ENCODE results near the gene ADGRF1.

DNA sequence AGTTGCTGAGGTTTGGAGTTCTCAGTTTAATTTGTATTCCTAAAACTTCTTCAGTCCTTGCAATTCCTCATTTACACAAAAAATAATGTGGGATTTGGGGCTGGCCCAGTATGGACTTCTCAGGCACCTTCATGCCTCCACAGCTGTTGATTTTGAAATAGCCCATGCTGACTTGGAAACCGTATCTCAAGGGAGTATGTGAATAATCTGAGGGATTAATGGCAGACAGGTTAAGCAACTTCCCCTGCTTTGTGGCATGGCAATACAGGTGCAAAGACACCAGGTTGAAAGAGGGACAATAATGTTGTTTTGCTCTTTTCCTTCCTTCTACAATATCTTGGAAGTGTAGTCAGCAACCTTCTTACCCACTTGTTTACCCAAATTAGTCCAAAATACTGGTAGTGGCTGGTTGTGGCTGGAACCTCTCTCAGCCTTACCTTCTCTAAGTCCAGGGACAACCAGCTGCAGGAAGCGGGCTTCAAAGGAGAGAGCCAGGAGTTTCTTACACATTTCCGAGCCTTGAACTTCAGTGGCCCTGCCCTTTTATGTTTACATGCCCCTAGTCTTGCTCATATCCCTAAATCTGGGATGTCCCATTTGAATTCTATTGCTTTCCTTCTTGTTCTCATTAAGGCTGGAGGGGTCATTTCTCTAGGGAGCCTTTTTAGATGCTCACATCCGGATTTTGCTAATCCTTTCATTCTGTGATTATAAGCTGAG is 44.1 kb upstream of the ADGRF1 start:
- TF ChIP-seq POLR2A (IDR thresholded peaks at IDR 0.05; ENCODE audit: low read depth, low read length) (no peak), POLR2AphosphoS5 (IDR thresholded peaks at IDR 0.05; ENCODE audit: insufficient read depth, low read depth, low read length) (no peak)
- TF ChIP-seq, protein P1, sequence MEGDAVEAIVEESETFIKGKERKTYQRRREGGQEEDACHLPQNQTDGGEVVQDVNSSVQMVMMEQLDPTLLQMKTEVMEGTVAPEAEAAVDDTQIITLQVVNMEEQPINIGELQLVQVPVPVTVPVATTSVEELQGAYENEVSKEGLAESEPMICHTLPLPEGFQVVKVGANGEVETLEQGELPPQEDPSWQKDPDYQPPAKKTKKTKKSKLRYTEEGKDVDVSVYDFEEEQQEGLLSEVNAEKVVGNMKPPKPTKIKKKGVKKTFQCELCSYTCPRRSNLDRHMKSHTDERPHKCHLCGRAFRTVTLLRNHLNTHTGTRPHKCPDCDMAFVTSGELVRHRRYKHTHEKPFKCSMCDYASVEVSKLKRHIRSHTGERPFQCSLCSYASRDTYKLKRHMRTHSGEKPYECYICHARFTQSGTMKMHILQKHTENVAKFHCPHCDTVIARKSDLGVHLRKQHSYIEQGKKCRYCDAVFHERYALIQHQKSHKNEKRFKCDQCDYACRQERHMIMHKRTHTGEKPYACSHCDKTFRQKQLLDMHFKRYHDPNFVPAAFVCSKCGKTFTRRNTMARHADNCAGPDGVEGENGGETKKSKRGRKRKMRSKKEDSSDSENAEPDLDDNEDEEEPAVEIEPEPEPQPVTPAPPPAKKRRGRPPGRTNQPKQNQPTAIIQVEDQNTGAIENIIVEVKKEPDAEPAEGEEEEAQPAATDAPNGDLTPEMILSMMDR (IDR thresholded peaks at IDR 0.05; ENCODE audit: extremely low read depth in 1 of 2, insufficient read depth in 1 of 2, low read depth in 1 of 2, low read length in 2 of 2): no peak
- TF ChIP-seq, protein P2, sequence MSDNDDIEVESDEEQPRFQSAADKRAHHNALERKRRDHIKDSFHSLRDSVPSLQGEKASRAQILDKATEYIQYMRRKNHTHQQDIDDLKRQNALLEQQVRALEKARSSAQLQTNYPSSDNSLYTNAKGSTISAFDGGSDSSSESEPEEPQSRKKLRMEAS (IDR thresholded peaks at IDR 0.05; ENCODE audit: insufficient read depth, insufficient read length): no peak
